Mesothelial cell of epicardium (in vitro differentiated cells): ENCODE data around the gene ASPHD2. TPM values are rescaled to one million over a fixed set of nuclear protein-coding genes. Genes with fewer than 3 reads are reported as not detected.

Source experiments
- DNase-seq, 2 experiments: peaks; one replicate each; pipeline ENCODE4 v3.0.0; 2021; ENCODE audit warnings: low spot score in 2 of 2; ENCODE audit not compliant: unreplicated experiment in 2 of 2
- H3K27ac Mint-ChIP-seq: 2 replicates; pipeline ENCODE4 v1.8.0; 2021; ENCODE audit warnings: mixed read lengths
- H3K27me3 Mint-ChIP-seq: 2 replicates; pipeline ENCODE4 v1.8.0; 2021; ENCODE audit warnings: low read depth, mixed read lengths
- H3K36me3 Mint-ChIP-seq: 2 replicates; pipeline ENCODE4 v1.8.0; 2021; ENCODE audit warnings: mixed read lengths
- H3K4me1 Mint-ChIP-seq: 2 replicates; pipeline ENCODE4 v1.8.0; 2021; ENCODE audit warnings: mixed read lengths
- H3K4me3 Mint-ChIP-seq: 2 replicates; pipeline ENCODE4 v1.8.0; 2021; ENCODE audit warnings: mild to moderate bottlenecking, moderate library complexity, mixed read lengths
- H3K9me3 Mint-ChIP-seq: 2 replicates; pipeline ENCODE4 v1.8.0; 2021; ENCODE audit warnings: mixed read lengths
- CTCF ChIP-seq: fragments of 200-600 bp; sonication (generic); IDR thresholded peaks from one replicate; pipeline ENCODE4 v1.5.0; 2021; ENCODE audit warnings: antibody characterized with exemption; ENCODE audit not compliant: unreplicated experiment
- total RNA-seq: library from RNA; stranded (reverse); gene quantifications from 3 replicates; pipeline ENCODE4 v1.2.1, GENCODE V29; 2021

ASPHD2 gene
- total RNA-seq, 1 donor from 2014 or later, result 2.5 TPM

- H3K4me1 Mint-ChIP-seq, result no peaks in the 10 kb centered on the region
- H3K27ac Mint-ChIP-seq, result no peak overlapping the region
- H3K4me3 Mint-ChIP-seq, result no peak overlapping the region
- H3K9me3 Mint-ChIP-seq, result no peaks in the 10 kb centered on the region
- H3K36me3 Mint-ChIP-seq, result peaks cover 30% of the 10 kb centered on the region
- no peak for TF ChIP-seq CTCF
- no peak for DNase-seq
- no peaks in the 10 kb centered on the region for H3K27me3 Mint-ChIP-seq
These were observed 31.1 kb downstream of the ASPHD2 start for GRCh38 chr22:26460202-26460601.

GRCh38 chr22:26461188-26461810, 32.2 kb downstream of the ASPHD2 start:
- DNase-seq, result peak in 1 of 2 experiments; percentile 71
- H3K4me3 Mint-ChIP-seq, result no peak overlapping the region
- peaks cover 32% of the 10 kb centered on the region for H3K36me3 Mint-ChIP-seq
- no peaks in the 10 kb centered on the region for H3K9me3 Mint-ChIP-seq
- peak; percentile 61 for TF ChIP-seq CTCF
- no peaks in the 10 kb centered on the region for H3K4me1 Mint-ChIP-seq
- H3K27ac Mint-ChIP-seq, result no peak overlapping the region
- H3K27me3 Mint-ChIP-seq, result no peaks in the 10 kb centered on the region

- peaks cover 35% of the 10 kb centered on the region for H3K36me3 Mint-ChIP-seq
- TF ChIP-seq CTCF, result no peak
- no peak overlapping the region for H3K27ac Mint-ChIP-seq
- H3K4me1 Mint-ChIP-seq, result no peaks in the 10 kb centered on the region
- no peaks in the 10 kb centered on the region for H3K9me3 Mint-ChIP-seq
- no peak for DNase-seq
- no peak overlapping the region for H3K4me3 Mint-ChIP-seq
- H3K27me3 Mint-ChIP-seq, result no peaks in the 10 kb centered on the region
These were observed 33.0 kb downstream of the ASPHD2 start for GRCh38 chr22:26462051-26462450.

GRCh38 chr22:26462641-26463040, 33.6 kb downstream of the ASPHD2 start:
- Mint-ChIP-seq H3K27me3 (no peaks in the 10 kb centered on the region), H3K27ac (peak overlapping the region; percentile 43), H3K36me3 (peaks cover 33% of the 10 kb centered on the region), H3K9me3 (no peaks in the 10 kb centered on the region), H3K4me1 (no peaks in the 10 kb centered on the region), H3K4me3 (no peak overlapping the region)
- no peak for TF ChIP-seq CTCF
- DNase-seq, result no peak

GRCh38 chr22:26463101-26463661, 34.1 kb downstream of the ASPHD2 start:
- no peak overlapping the region for H3K27ac Mint-ChIP-seq

More at GRCh38 chr22:26463101-26463661, 34.1 kb downstream of the ASPHD2 start:
- H3K4me1 Mint-ChIP-seq, result no peaks in the 10 kb centered on the region
- no peak for TF ChIP-seq CTCF
- no peaks in the 10 kb centered on the region for H3K9me3 Mint-ChIP-seq
- no peak overlapping the region for H3K4me3 Mint-ChIP-seq
- peaks cover 34% of the 10 kb centered on the region for H3K36me3 Mint-ChIP-seq
- H3K27me3 Mint-ChIP-seq, result no peaks in the 10 kb centered on the region
- no peak for DNase-seq
